NCI-H128 (cell line): ENCODE results near the gene ATG7.

Source experiments
- DNase-seq: peaks from one replicate; lab custom pipeline; 2025; ENCODE audit not compliant: unreplicated experiment; lab: John Stamatoyannopoulos, UW

ATG7 gene

DNA sequence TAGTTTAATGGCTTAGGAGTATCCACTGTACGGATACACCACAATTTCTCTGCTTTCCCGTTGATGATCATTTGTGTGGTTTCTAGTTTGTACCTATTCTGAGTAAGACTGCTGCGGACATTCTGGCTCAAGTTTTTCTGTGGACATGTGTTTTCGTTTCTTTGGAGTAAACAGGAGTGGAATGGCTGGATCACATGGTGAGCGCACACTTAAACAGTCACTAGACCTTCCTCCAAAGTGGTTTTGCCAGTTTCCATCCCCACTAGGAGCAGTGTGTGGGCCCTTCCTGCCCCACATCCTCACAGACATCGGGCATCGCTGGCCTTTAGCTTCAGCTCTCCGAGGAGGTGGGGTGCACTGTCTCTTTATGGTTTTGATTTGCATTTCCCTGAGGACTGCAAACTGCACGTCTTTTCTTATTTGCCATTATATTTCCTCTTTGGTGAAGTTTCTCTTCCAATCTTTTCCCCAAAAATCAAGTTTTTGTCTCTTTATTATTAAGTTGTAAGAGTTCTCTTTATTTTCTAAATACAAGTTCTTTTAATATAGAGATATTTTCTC, 277.5 kb downstream of the ATG7 start:
- DNase-seq = no peak

DNA sequence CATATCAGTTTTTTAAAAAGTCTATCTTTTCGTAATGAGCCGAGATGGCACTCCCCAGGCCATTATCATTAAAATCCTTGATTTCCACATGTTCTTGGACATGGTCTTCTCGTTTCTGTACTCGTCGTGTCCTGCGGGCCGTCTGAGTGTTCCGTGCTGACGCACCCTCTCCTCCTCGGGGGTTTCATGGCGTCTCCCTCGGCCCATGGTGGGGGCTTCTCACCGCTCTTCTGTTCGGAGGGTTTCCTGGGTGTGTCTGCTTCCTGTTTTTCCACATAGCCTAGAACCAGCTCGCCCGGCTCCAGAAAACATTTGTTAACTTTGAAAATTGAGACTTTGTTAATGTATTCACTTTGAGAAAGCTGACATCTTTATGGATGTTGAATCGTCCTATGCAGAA, 278.8 kb downstream of the ATG7 start:
- DNase-seq = no peak

DNA sequence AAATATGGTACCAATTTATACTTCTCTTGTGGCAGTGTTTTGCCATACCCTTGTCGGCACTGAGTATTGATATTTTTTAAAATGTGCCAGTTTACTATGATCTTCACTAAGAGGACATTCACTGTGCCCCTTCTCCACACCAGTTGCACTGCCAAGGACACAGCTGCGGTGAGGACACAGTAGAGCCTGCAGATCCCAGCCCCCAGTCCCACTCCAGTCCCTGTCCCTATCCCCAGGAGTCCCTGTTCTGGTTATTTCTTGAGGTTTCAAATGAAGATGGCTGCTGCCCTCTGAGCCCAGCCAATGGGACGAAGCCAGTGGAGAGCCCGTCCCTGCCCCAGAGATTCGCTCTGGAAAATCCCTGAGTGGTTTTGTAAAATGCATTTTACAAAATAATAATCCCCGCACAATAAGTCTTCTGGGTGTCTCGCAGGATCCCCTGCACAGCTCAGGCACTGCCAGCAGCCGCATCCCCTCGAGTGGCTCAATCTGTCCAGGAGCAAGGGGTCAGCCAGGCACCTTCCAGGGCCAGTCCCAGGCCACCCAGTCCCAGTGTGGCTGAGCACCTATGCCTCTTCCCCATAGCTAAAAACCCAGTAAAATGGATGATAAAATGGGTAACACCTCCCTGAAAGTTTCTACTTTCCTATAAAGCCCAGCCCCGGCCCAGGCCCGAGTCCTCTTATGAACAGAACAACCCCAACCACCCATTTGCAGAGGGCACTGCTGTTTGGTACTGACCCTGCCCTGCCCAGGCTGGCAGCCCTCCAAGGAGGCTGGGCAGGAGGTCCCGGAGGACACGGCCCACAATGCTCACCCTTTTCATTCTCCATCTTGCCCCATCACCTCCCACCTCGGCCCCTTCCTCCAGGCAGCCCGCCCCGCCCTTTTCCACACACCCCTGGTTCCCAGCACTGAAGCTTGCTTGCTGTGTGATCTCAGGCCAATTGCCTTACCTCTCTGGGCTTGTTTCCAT, 280.4 kb downstream of the ATG7 start:
- no peak for DNase-seq

DNA sequence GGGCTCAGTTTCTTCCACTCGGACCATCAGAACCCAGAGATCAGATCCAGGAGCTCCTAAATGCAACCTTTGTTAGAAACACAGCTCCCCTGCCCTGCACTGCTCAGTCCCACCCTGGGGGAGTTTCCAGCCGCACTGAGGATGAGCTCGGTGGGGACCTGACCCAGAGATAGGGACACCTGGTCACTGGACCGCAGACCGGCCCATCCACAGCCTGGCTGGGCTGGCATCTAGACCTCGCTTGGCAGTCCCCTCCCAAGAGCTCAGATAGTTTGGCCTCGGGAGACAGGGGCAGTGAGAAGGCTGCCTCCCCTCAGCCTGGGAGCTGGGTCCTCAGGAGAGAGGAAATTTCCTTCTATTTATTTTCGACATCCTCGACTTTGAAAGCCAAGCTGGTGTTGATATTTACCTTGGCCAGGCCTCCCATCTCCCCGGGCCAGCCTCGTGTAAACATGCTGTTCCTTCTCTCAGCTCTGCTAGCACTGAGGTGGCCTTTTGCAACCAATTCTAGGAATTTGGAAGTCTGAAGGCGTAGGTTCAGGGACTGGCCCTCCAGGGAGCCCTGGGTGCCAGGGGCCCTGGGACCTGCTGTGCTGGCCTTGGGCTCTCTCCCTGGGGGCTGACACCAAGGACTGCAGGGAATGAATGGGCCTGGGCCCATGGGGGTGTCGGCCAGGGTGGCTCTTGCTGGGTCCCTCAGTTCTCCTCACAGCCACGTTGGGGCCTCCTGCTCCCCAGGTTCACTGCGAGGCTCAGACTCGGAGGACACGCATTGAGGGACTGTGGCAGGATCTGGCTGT, 281.4 kb downstream of the ATG7 start:
- DNase-seq = no peak

DNA sequence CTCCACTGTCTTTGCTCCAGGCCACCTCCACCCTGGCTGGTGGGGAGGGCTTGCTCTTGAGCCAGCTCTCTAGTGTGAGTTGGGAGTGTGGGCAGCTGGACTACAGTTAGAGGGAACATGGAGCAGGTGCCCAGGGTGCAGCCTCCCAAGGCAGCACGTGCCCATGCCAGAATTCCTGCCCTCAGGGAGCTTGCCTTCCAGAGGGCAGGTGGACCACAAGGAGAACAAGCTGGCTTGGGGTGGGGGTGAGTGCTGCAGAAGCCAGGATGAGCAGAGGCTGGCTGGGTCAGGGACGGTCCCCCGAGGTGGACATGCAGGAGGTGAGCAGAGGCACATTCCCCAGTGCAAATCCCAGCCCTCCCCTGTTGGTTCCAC, 282.0 kb downstream of the ATG7 start:
- DNase-seq = no peak

DNA sequence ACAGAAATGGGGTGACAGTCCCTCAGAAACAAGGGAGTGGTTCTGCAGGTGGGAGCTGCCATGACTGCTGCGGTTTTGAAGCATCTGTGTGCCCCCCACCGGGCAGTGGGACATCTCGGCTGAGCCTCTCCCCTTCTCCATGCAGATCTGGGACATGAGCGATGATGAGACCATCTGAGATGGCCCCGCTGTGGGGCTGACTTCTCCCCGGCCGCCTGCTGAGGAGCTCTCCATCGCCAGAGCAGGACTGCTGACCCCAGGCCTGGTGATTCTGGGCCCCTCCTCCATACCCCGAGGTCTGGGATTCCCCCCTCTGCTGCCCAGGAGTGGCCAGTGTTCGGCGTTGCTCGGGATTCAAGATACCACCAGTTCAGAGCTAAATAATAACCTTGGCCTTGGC, 282.5 kb downstream of the ATG7 start:
- DNase-seq = no peak

DNA sequence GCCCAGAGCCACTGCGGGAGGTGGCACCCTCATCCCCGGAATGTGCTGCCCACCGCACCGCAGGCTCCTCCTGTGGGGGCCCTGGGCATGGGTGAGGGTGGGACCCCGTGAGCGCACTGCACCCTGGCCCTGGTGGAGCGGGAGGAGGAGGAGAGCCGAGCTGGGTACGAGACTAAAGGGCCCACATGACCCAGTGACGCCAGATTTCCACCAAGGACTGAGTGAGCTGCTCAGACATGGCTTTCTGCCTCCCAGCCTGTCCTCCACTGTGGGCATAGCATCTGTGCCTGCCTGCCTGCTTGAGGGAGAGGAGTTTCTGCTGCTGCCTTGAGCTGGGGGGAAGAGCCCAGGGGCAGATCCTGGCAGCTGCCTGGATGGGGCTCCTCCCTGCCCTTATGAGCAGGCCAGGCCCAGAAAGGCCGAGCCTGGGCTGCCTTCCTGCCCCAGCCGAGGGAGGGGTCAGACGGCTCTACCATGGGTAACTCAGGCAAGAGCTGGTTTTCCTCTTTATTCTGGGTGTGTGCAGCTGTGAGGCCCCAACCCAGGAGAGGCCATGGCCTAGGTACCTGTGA, 283.1 kb downstream of the ATG7 start:
- DNase-seq = no peak

DNA sequence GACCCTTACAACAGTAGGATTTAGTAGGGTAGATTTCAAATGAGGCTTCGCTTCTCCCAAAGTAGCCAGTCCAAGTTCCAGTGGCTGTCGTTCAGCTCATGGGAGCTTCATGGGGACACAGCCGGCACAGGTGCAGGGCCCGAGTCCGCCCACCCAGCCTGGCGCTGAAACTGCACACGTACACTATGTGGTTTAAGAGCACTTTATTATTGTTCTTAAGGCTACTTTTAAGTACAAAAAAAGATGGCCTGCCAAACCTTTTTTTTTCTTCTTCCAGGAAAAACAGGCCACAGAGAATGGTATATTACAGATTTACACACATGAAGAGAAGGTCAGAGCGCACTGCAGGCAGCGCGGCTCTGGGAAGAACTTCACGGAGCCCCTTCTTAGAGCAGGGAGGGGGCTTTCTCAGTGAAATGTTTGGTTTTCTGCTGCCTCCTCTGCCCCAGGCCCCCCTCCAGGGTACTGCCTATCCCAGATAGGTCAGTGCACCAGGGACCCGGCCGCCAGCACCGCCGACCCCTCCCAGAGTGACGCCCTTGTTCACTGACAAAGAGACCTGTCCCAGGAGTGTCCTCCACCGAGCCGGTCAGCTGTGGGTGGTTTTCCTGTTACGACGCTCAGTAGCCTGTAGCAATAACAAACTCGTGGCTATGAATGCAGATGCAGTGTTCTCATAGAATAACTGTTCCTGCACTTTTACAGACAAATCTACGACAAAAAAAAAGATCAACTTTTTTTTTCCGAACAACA, 283.9 kb downstream of the ATG7 start:
- DNase-seq = no peak

DNA sequence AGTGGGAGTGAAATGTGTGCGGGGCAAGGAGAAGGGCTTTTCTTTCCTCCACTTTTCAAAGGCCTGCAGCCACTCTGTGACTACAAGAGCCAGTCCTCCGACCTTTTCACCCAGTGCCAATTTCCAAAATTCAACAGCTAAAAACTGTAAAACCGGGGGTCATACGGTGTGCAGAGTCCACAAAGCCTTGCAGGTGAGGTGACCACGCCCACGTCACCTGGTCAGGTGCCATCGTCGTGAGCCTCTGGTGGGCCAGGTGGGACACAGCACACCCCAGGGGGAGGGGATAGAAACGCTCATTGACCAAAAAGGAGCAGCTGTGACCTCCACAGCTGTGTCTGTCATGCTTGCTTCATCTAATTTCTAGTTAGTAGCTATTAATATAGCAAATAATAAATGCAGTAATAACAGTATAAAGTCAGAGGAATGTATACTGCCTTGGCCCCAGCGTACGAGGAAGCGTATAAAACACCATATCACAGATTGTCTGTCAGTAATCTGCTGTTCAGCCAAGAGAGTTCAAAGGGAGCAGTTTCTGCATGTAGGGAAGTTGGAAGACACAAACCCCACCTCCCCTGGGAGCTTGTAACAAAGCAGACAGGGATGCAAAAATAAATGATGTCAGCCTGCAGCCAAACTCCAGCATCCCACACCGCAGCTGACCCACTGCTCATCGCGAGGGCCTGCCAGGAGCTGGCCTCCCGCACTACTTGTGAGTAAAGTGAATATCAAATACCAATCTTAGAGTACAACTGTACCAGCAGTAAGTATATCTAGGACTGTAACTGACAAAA, 284.9 kb downstream of the ATG7 start:
- DNase-seq = no peak

DNA sequence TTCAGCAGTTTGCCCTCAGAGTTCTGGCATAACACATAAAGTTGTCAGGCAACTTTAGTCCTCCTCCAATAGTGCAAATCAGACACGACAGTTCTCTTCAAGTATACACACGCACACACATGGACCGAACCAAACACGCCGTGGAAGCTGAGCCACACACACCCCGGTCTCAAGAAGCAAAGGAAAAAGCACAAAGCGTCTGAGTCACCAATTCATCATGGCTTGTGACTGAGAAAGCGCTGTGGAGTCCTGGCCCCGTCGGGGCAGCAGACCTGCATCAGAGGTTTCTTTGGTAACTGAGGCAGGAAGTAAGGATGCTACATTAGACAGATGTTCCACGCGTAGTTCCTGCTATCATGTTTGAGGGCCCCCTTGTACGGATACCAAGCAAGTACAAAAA, 285.8 kb downstream of the ATG7 start:
- no peak for DNase-seq

DNA sequence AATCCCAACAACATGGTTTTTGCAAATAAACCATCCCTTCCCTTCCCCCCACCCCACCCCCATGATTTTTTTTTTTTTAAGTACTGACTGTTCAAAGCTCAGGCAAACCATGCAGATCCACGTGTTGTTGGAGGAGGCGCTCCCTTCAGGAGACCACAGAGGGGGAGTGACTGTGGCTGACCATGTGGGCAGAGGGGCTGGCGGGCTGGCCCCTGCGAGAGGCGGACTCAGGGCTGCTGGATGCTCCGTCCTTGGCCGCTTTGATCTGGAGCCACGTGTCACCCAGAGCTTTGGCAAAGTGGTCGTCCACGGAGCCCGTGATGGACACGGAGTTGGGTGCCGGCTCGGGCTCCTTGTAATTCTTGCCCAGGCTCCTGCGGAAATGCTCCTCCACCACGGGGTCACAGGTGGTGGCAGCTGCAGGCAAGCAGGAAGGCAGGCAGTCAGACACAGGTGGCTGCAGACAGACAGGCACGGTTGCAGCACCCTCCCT, 286.3 kb downstream of the ATG7 start:
- no peak for DNase-seq

DNA sequence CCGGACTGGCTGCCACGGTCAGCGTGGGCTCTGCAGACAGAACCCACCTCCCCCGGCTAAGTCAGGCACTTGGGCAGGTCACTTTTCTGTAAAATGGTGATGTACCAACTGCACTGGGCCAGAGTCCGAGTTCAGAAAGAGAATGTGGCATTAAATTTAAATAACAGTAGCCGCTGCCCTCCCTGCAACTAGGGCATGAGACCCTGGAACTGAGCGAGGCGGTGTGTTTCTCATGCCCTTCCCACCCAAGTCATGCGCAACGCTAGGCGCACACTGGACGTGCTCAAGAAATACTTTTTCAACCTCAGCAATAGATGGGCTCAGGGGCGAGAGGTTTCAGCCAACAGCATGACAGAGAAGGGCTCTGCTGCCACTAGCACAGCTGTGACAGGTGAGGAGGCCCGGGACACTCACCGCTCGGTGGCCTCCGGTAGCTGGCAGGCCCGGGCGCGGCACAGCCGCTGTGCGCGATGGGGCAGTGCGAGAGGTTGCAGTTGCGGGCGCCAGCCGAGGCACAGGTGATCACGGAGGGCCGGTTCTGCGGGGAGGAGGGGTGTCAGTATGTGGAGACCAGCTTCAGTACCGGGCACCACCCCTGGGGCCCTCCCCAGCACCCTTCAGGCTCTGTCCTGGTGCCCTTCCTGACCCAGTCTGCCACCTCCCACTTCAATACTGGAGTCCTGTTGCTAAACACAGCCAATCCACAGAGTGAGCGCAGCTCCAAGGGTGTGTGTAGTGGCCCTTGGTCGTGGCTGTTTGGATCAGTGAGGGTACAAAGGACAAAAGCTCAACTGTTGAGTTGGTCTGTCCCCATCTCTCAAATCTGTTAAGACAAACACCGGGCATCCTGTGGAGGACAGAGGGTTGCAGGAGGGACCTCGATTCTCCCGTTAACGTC, 287.0 kb downstream of the ATG7 start:
- no peak for DNase-seq

DNA sequence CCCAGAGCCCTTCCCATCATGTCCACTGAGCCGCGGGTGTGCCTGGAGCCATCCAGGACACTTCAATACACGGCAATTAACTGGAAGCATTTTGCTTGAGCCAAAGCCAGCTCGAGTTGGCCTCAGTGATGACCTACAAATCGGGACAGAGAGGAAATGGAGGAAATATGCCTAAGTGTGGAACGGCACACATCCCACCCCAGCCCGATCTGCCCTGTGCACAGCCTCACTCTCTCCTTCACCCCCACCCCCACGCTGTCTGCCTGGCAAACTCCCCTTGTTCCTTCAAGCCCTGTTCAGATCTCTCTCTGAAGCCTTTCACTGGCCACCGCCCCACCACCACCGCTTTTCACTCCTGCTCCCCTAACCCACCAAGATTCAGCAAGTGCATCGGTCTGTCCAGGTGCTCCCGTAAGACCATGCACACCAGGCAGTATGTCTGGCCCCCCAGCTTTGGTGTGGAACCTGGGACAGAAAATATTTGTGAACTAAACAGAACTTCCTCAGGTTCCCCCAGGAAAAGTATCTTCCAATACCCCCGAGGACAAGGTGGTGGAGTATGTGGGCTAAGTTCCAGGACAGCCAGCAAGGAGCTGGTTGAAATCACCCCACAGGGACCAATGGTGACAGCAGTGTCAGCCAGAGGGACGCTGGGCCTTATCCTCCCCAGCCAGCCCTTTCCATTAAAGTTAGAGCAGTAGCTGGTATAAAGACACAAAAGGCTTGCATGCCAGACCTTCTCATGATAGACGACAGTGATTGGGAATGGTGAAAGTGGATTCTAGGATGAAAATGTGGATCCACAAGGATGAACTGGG, 287.8 kb downstream of the ATG7 start:
- DNase-seq = no peak

DNA sequence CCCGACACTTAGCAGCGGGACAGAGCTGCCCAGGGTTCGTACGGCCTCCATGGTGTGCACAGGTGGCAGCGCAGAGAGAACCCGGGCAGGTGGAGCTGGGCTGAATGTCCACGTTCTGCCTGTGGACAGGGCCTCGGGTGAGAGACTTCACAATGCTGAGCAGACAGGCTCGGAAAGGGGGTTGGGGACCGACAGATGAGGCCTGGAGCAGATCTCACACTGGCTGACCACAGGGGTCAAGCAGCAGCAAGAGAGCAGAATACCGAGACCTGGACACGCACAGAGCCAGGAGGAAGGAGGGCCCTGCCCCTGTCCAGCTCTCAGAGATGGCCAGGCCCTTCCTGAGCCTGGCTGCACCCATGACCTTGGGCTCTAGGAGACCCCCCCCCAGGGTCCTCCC, 288.5 kb downstream of the ATG7 start:
- no peak for DNase-seq

DNA sequence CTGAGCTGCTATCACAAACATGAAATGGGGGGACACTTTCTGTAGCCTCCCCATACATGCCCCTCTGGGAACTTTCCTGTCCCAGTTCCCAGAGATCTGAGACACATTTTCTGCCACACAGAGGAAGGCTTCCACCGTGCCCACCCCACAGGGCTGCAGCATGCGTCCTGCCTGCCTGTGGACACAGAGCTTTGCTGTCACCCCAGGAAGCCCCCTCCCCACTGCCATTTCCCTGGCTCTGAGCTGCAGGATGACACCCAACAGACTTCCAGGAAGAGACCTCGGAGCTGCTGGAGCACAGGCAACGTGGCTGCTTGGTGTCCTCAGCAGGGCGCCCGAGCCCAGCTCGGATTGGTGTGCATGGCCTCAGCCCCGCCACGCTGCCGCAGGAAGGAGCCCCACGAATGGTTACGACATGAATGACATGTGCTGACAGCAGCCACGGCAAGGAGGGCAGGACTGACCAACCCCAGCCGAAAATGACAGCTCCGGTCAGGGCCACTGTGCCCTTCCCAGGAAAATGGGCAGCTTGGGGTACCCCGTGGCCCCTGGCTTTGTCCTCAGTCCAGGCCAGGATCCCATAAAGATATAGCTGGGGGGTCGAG, 290.2 kb downstream of the ATG7 start:
- DNase-seq = no peak

DNA sequence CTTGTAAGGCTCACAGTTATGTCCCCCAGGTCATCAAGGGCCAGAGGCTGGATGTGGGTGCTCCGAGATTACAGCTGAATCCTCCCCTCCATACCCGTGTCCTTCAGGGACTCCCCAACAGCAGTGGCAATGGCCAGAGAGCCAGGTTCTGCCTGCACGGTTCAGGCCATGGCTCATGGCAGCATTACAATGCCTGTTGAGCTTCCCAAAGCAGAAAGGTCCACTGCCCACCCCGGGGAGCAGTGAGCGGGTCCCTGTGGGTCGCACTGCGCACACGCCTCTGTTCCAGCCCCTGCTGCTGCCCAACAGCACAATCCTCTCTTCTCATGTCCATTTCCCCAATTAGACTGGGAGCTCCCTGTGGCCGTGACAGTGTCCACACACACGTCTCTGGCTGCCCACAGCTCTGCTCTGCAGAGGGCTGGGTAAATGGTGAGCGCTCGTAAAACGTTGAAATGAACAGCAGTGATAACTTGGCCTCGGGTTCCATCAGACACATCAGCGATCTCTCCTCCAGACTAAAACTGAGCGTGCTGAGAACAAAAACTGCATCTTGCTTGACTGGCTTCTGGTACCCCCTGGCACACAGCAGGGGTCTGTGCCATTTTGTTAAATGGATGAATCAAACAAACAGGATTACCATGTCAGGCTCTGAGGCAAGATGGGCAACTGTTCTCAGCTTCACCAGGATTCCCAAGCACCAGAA, 291.1 kb downstream of the ATG7 start:
- no peak for DNase-seq

DNA sequence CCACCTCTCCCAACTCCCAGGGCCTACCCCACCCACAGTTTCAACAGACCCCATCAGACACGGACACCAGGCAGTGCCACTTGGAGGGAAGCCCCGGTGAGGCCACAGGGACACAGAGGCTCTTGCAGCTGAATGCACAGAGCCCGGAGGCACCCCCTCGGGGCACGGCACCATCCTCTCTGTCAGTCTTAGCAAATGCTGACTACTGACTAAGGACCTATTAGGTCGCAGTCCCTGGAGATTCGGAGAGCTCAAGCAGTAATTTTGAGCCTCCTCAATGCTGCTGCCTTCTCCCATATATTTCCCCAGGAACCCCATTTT, 291.6 kb downstream of the ATG7 start:
- no peak for DNase-seq
